ENCODE results near the gene TTBK1. TPM values are rescaled to one million over a fixed set of nuclear protein-coding genes. Genes with fewer than 3 reads are reported as not detected.

The TTBK1 gene
- 0.03 to 0.06 TPM (median 0.05 TPM) in 5 replicates for total RNA-seq (2022; extraction: Qiagen RNA extraction)

DNA sequence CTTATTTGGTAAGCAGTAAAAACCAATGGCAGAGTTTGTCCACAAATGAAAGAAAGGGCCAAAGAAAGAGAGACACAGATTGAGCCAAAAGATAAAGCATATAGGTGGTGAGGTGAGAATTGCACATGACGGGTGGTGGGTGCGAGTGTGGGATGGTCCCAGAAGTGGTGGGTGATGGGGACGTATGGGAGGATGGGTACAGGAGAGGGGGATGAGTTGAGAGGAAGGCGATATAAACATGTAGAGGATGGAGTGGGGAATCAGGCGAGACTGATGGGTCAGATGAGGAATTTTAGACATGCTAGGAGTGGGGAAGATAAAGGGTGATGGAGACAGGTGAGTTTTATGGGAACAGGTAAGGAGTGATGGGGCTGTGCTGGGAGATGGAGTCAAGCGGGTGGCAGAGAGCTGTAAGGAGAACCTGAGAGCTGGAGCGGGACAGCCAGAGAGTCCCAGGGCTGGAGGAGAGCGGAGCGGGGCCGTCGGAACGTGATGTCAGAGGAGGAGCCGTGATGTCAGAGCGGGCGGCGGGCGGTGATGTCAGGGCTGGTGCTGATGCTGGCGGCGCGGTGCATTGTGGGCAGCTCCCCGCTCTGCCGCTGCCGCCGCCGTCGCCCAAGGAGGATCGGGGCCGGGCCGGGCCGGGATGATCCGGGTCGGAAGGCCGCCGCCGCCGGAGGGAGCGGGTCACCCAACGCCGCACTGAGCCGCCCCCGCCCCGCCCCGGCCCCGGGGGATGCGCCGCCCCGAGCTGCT lies at the start of gene TTBK1:
Gene TTBK1 (plus strand): TSS at position 574 of the 756 bp plus-strand sequence. CDS start 3,180 bp downstream, outside the sequence.

GRCh38 chr6:43228951-43229802 lies 14.1 kb upstream of the TTBK1 start, which contains the start of gene DNPH1:
Gene DNPH1, minus strand, starts transcription at chr6:43229481. Its CDS starts 25 bp downstream, at chr6:43229456.

GRCh38 chr6:43297644-43298564 lies 54.6 kb downstream of the TTBK1 start, which contains the start of gene SLC22A7:
Gene SLC22A7, plus strand, starts transcription at chr6:43298260. Its CDS starts 99 bp downstream, at chr6:43298359.

GRCh38 chr6:43308101-43308989 lies 65.1 kb downstream of the TTBK1 start, which contains the start of gene CRIP3:
Gene CRIP3, minus strand, starts transcription at chr6:43308826. Its CDS starts 34 bp downstream, at chr6:43308792.

Other genes with a start within 250 kb of the TTBK1 start
- 88.9 to 97.4 TPM (median 95.8 TPM) in 5 replicates for gene MEA1, start 229.5 kb upstream of the TTBK1 start, total RNA-seq (2022; extraction: Qiagen RNA extraction)
- gene KLHDC3, start 229.2 kb upstream of the TTBK1 start, total RNA-seq (2022; extraction: Qiagen RNA extraction): 24.9 to 33.1 TPM (median 30.2 TPM) in 5 replicates
- 67.9 to 75.6 TPM (median 70.9 TPM) in 5 replicates for gene RRP36, start 221.9 kb upstream of the TTBK1 start, total RNA-seq (2022; extraction: Qiagen RNA extraction)
- gene CUL7, start 189.6 kb upstream of the TTBK1 start, total RNA-seq (2022; extraction: Qiagen RNA extraction): 6.3 to 9.0 TPM (median 7.6 TPM) in 5 replicates
- 58.0 to 62.4 TPM (median 60.0 TPM) in 5 replicates for gene MRPL2, start 184.0 kb upstream of the TTBK1 start, total RNA-seq (2022; extraction: Qiagen RNA extraction)
- 5.9 to 8.6 TPM (median 7.6 TPM) in 5 replicates for gene KLC4, start 183.8 kb upstream of the TTBK1 start, total RNA-seq (2022; extraction: Qiagen RNA extraction)
- 3.9 to 5.6 TPM (median 4.8 TPM) in 5 replicates for gene PTK7, start 167.2 kb upstream of the TTBK1 start, total RNA-seq (2022; extraction: Qiagen RNA extraction)
- 13.7 to 19.0 TPM (median 16.3 TPM) in 5 replicates for gene SRF, start 72.2 kb upstream of the TTBK1 start, total RNA-seq (2022; extraction: Qiagen RNA extraction)
- 6.6 to 11.6 TPM (median 9.9 TPM) in 5 replicates for gene CUL9, start 61.3 kb upstream of the TTBK1 start, total RNA-seq (2022; extraction: Qiagen RNA extraction)
- gene DNPH1, start 14.0 kb upstream of the TTBK1 start, total RNA-seq (2022; extraction: Qiagen RNA extraction): 70.9 to 113 TPM (median 104 TPM) in 5 replicates
- gene SLC22A7, start 54.8 kb downstream of the TTBK1 start, total RNA-seq (2022; extraction: Qiagen RNA extraction): not detected in 5 replicates
- 0.44 to 1.1 TPM (median 0.52 TPM) in 5 replicates for gene CRIP3, start 65.3 kb downstream of the TTBK1 start, total RNA-seq (2022; extraction: Qiagen RNA extraction)
- gene ZNF318, start 126.2 kb downstream of the TTBK1 start, total RNA-seq (2022; extraction: Qiagen RNA extraction): 3.6 to 5.9 TPM (median 5.3 TPM) in 5 replicates
- 6.0 to 13.1 TPM (median 10.5 TPM) in 5 replicates for gene ABCC10, start 184.1 kb downstream of the TTBK1 start, total RNA-seq (2022; extraction: Qiagen RNA extraction)
- 3.5 to 8.2 TPM (median 7.0 TPM) in 5 replicates for gene DLK2, start 212.1 kb downstream of the TTBK1 start, total RNA-seq (2022; extraction: Qiagen RNA extraction)
- 17.3 to 20.8 TPM (median 20.1 TPM) in 5 replicates for gene TJAP1, start 234.1 kb downstream of the TTBK1 start, total RNA-seq (2022; extraction: Qiagen RNA extraction)

Data from A549 treated with CORT108297 at 1 μM for 4 hours (cell line).